ENCODE results near the gene PEAR1.

PEAR1 gene

DNA sequence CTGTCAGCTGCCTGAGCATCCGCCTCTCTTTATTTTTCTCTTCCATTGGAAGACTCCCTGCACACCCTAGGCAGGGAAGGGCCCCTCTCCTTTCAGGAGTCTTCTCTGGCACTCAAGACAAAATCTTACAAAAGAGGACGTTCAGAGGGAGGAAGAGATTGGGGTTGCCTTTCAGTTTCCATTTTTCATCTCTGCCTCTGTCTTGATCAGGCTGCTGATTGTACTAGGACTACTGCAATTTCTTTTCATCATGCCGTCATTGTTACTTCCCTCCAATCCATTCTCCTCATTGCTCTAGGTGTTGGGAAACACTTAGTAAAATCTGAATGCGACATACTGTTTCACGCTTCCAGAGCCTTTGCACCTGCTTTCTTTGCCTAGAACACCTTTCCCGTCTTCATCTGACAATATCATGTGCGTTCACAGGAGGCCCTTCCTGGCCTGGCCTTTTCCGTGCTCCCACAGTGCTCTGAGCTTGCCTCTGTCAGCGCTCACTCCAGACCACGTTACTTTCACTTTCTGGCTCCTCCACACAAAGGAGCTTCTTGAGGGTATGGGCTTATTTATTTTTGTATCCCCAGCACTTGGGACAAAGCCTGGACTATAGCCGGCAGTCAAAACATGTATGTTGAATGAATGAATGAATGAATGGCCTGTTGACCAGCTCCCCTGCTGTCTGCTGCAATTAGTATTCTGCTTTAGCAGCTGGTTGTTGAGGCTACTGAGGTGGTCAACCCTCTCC lies 37.9 kb downstream of the PEAR1 start:
- no peak overlapping the region for H3K4me3 ChIP-seq (ENCODE audit: low read depth, low read length)
- DNase-seq (ENCODE audit: low read depth): no peak
- TF ChIP-seq, protein P1, sequence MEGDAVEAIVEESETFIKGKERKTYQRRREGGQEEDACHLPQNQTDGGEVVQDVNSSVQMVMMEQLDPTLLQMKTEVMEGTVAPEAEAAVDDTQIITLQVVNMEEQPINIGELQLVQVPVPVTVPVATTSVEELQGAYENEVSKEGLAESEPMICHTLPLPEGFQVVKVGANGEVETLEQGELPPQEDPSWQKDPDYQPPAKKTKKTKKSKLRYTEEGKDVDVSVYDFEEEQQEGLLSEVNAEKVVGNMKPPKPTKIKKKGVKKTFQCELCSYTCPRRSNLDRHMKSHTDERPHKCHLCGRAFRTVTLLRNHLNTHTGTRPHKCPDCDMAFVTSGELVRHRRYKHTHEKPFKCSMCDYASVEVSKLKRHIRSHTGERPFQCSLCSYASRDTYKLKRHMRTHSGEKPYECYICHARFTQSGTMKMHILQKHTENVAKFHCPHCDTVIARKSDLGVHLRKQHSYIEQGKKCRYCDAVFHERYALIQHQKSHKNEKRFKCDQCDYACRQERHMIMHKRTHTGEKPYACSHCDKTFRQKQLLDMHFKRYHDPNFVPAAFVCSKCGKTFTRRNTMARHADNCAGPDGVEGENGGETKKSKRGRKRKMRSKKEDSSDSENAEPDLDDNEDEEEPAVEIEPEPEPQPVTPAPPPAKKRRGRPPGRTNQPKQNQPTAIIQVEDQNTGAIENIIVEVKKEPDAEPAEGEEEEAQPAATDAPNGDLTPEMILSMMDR (IDR thresholded peaks at IDR 0.05; ENCODE audit: low read depth, low read length, missing control alignments): no peak

DNA sequence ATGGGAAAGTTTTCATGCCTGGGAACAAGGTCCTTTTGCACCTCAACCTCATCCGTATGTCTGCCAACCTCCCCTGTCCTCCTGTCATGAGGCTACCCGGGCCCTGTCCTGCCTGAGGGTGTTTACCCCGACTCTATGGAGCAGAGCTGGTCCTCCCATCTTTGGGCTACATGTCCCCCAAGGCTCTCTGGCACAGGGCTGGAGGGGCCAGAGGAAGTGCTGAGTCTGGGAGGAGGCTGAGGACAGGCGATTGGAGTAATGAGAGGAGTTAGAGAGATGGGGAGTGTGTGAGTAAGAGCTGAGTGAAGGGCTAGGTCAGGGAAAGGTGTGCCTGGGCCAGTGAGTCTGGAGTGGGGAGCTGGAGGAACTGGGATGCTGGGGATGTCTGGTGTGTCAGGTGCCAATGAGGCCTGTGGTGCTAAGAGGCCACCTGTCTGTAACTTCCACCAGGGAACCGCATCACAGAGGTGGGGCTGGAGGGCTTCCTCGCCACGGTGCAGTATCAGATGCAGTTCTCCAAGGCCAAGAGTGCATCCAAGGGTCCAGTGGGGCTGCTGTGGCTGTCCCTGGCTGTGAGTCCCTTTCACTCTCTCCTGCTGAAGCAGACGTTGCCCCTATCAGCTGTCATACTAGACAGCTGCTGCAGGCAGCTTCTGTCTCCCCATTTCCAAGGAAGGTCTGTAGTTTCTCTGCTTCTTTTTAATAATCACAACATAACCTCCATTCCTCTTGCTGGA lies 38.6 kb downstream of the PEAR1 start:
- DNase-seq (ENCODE audit: low read depth): no peak
- no peak overlapping the region for H3K4me3 ChIP-seq (ENCODE audit: low read depth, low read length)
- TF ChIP-seq, protein P1 (IDR thresholded peaks at IDR 0.05; ENCODE audit: low read depth, low read length, missing control alignments): no peak

DNA sequence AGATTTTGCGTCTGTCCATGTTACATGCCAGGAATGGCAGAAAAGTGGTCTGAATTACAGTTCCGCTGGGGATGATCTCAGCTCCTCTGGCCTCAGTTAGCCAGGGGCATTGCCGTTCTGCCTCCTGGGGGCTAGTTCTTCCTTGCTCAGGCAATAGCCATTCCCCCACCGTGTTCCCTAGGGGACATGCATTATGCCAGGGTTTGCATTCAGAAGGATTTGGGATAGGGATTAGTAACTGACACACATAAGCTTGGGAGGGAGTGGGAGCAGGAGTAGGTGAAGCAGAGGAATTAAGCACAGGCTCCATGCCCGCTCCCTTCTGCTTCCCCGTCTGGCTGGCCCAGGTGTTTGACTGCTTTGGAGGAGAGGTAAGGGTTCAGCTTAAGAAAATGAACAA lies 39.6 kb downstream of the PEAR1 start:
- DNase-seq (ENCODE audit: low read depth): no peak
- TF ChIP-seq, protein P1 (IDR thresholded peaks at IDR 0.05; ENCODE audit: low read depth, low read length, missing control alignments): no peak
- H3K4me3 ChIP-seq (ENCODE audit: low read depth, low read length): no peak overlapping the region

DNA sequence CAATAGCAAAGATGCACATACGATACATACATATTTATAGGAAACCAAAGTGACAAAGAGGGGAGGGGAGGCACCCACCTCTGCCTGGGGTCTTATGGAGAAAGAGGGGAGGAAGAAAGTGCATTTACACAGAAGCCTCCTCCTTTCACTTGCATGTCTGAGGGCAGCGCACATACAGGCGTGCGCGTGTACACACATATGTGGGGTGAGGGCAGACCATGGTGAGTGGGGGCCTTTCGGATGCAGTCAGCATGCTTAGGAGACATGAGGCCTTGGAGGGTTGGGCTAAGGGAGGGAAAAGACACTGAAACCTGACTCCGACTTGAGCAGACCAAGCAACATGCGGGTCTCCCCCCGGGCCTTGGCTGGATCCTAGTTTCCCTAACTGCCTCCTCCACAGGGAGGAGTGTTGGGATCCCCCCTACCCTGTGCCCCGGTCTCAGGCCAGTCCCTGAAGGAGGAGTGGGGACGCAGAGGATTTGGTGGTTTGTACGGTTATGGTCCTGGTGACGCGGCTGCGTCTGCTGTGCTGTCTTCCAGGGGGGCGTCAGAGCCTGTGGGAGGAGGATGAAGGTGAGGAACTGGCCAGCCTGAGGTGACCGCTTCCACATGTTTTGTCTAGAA lies 42.1 kb downstream of the PEAR1 start:
- DNase-seq (ENCODE audit: low read depth): no peak
- no peak overlapping the region for H3K4me3 ChIP-seq (ENCODE audit: low read depth, low read length)
- TF ChIP-seq, protein P1 (IDR thresholded peaks at IDR 0.05; ENCODE audit: low read depth, low read length, missing control alignments): no peak

DNA sequence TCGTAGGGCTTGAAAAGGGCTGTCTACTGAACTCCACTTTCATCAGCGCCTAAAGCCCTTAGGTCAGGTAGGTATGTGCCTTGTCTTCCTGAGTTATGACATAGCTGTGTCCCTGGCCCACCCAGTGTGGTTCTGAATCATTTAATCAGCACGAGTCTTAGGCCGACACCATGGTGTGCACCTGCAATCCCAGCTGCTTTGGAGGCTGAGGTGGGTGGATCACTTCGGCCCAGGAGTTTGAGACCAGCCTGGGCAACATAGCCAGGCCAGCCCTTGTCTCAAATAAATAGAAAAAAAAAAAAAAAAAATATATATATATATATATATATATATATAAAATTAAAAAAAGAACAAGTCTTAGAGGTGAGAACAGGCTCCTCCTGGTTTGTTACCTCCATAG lies 42.7 kb downstream of the PEAR1 start:
- TF ChIP-seq, protein P1 (IDR thresholded peaks at IDR 0.05; ENCODE audit: low read depth, low read length, missing control alignments): no peak
- H3K4me3 ChIP-seq (ENCODE audit: low read depth, low read length): no peak overlapping the region
- no peak for DNase-seq (ENCODE audit: low read depth)

DNA sequence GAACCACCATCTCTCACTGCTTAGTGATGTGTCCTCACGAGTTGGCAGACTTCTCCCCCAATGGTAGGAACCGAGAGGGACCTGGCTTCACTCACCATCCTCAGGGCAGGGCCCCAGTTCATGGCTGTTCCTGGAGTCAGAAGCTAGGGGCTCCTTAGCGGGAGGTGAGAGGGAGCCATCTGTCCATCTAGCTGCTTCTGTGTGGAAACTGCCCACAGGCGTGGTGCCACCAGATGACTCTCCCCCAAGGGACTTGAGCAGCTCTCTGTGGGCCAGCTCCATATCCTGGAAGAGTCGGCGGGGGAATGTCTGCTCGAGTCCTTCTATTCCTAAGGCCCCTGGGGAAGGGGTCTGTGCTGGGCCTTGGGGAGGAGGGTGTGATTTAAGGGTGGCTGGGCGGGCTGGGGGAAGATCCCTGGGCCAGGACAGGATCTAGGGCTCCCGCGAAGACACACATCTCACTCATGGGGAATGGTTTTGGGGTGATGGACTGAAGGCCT lies 43.3 kb downstream of the PEAR1 start:
- TF ChIP-seq, protein P1 (IDR thresholded peaks at IDR 0.05; ENCODE audit: low read depth, low read length, missing control alignments): no peak
- H3K4me3 ChIP-seq (ENCODE audit: low read depth, low read length): no peak overlapping the region
- no peak for DNase-seq (ENCODE audit: low read depth)

Measured in GM12864 (cell line).